HL-60/S4 treated with phorbol 12-myristate 13-acetate at 8.2 ng/mL for 4 days and 3 days (cell line): ENCODE measurements around the gene RGS2.

Experiments
- in situ Hi-C: fragments of 300-500 bp; cut with MboI; formaldehyde crosslinking; loops from 2 replicates; pipeline ENCODE4 v1.15.0; 2022; ENCODE audit warnings: low sequenced_read_pairs

RGS2 gene

GRCh38 chr1:192794768-192795035, 14.1 kb upstream of the RGS2 start:
- in situ Hi-C loops = no loop called here

GRCh38 chr1:192795916-192796618, 12.8 kb upstream of the RGS2 start:
- in situ Hi-C loops = no loop called here

GRCh38 chr1:192797143-192797542, 11.7 kb upstream of the RGS2 start:
- in situ Hi-C loops = no loop called here

- in situ Hi-C loops = no loop called here
These were observed 10.9 kb upstream of the RGS2 start for GRCh38 chr1:192797891-192798290.

GRCh38 chr1:192801451-192801850, 7.4 kb upstream of the RGS2 start:
- in situ Hi-C loops = loop anchor here (25.0 kb wide), 1 partner anchor 189 kb away; no protein-coding TSS in a partner anchor

GRCh38 chr1:192802406-192802805, 6.4 kb upstream of the RGS2 start:
- in situ Hi-C loops = loop anchor here (25.0 kb wide), 1 partner anchor 190 kb away; no protein-coding TSS in a partner anchor

- in situ Hi-C loops = loop anchor here (25.0 kb wide), 1 partner anchor 191 kb away; no protein-coding TSS in a partner anchor
These were observed 5.3 kb upstream of the RGS2 start for GRCh38 chr1:192803501-192803900.

GRCh38 chr1:192805832-192806323, 3.0 kb upstream of the RGS2 start:
- in situ Hi-C loops = loop anchor here (25.0 kb wide), 1 partner anchor 194 kb away; no protein-coding TSS in a partner anchor

GRCh38 chr1:192807211-192808162, 1.4 kb upstream of the RGS2 start:
- in situ Hi-C loops = loop anchor here (25.0 kb wide), 1 partner anchor 195 kb away; no protein-coding TSS in a partner anchor

GRCh38 chr1:192808163-192808517, 699 bp upstream of the RGS2 start:
- in situ Hi-C loops = loop anchor here (25.0 kb wide), 1 partner anchor 196 kb away; no protein-coding TSS in a partner anchor

- in situ Hi-C loops = loop anchor here (10.0 to 25.0 kb wide), 2 partner anchors 197 to 205 kb away; no protein-coding TSS in a partner anchor
These were observed 741 bp downstream of the RGS2 start for GRCh38 chr1:192809307-192810252.

- in situ Hi-C loops = loop anchor here (10.0 to 25.0 kb wide), 2 partner anchors 198 to 204 kb away; no protein-coding TSS in a partner anchor
These were observed 1.5 kb downstream of the RGS2 start for GRCh38 chr1:192810253-192810880.

GRCh38 chr1:192811006-192811405, 2.2 kb downstream of the RGS2 start:
- in situ Hi-C loops = loop anchor here (10.0 to 25.0 kb wide), 2 partner anchors 199 to 204 kb away; no protein-coding TSS in a partner anchor

- in situ Hi-C loops = loop anchor here (10.0 to 25.0 kb wide), 2 partner anchors 199 to 203 kb away; no protein-coding TSS in a partner anchor
These were observed 2.9 kb downstream of the RGS2 start for GRCh38 chr1:192811594-192812239.

GRCh38 chr1:192812420-192813209, 3.8 kb downstream of the RGS2 start:
- in situ Hi-C loops = loop anchor here (10.0 to 25.0 kb wide), 2 partner anchors 200 to 202 kb away; no protein-coding TSS in a partner anchor

- in situ Hi-C loops = loop anchor here (10.0 to 25.0 kb wide), 2 partner anchors 200 to 203 kb away; no protein-coding TSS in a partner anchor
These were observed 6.0 kb downstream of the RGS2 start for GRCh38 chr1:192814805-192815204.

GRCh38 chr1:192817246-192817645, 8.4 kb downstream of the RGS2 start:
- in situ Hi-C loops = loop anchor here (10.0 to 25.0 kb wide), 2 partner anchors 198 to 205 kb away; no protein-coding TSS in a partner anchor

GRCh38 chr1:192821296-192821695, 12.5 kb downstream of the RGS2 start:
- in situ Hi-C loops = loop anchor here (25.0 kb wide), 1 partner anchor 209 kb away; no protein-coding TSS in a partner anchor
